HG02798 (cell line): ENCODE results near the gene LRATD1.
"Not testable (repeated sequence)": the region's sequence is repeated elsewhere in the genome, so short reads cannot be mapped to it uniquely, and the experiment has no call there.

Source experiments
- ATAC-seq: cut with Tn5 transposase; IDR thresholded peaks from one replicate; pipeline ENCODE4 v1.9.1; 2021; ENCODE audit warnings: mild to moderate bottlenecking; ENCODE audit not compliant: unreplicated experiment, poor library complexity

LRATD1 gene

GRCh38 chr2:14632133-14632936 is at the start of gene LRATD1:
TSS of gene LRATD1 (plus strand) at chr2:14632717. CDS start at chr2:14633980, 1,263 bp downstream.
- ATAC-seq: no peak

- ATAC-seq: no peak
Observed at GRCh38 chr2:14583059-14583458, 49.5 kb upstream of the LRATD1 start.

- ATAC-seq: no peak
Observed at GRCh38 chr2:14583802-14584201, 48.7 kb upstream of the LRATD1 start.

- ATAC-seq: no peak
Observed at GRCh38 chr2:14587119-14587518, 45.4 kb upstream of the LRATD1 start.

- no peak for ATAC-seq
Observed at GRCh38 chr2:14601156-14601770, 31.3 kb upstream of the LRATD1 start.

- ATAC-seq: no peak
Observed at GRCh38 chr2:14602309-14602708, 30.2 kb upstream of the LRATD1 start.

GRCh38 chr2:14603676-14604075 is 28.8 kb upstream of the LRATD1 start:
- no peak for ATAC-seq

- no peak for ATAC-seq
Observed at GRCh38 chr2:14608245-14608644, 24.3 kb upstream of the LRATD1 start.

- no peak for ATAC-seq
Observed at GRCh38 chr2:14614017-14614416, 18.5 kb upstream of the LRATD1 start.

GRCh38 chr2:14615121-14615520 is 17.4 kb upstream of the LRATD1 start:
- ATAC-seq: no peak

- ATAC-seq: no peak
Observed at GRCh38 chr2:14615760-14616159, 16.8 kb upstream of the LRATD1 start.

GRCh38 chr2:14616342-14616741 is 16.2 kb upstream of the LRATD1 start:
- no peak for ATAC-seq

GRCh38 chr2:14616950-14617349 is 15.6 kb upstream of the LRATD1 start:
- ATAC-seq: no peak

- ATAC-seq: no peak
Observed at GRCh38 chr2:14619441-14619840, 13.1 kb upstream of the LRATD1 start.

- no peak for ATAC-seq
Observed at GRCh38 chr2:14621114-14621513, 11.4 kb upstream of the LRATD1 start.

GRCh38 chr2:14621906-14622549 is 10.5 kb upstream of the LRATD1 start:
- ATAC-seq: no peak

GRCh38 chr2:14622550-14622939 is 10.0 kb upstream of the LRATD1 start:
- ATAC-seq: not testable (repeated sequence)

GRCh38 chr2:14623237-14623636 is 9.3 kb upstream of the LRATD1 start:
- ATAC-seq: no peak

GRCh38 chr2:14626873-14627272 is 5.6 kb upstream of the LRATD1 start:
- ATAC-seq: no peak

GRCh38 chr2:14628901-14629300 is 3.6 kb upstream of the LRATD1 start:
- no peak for ATAC-seq

- ATAC-seq: no peak
Observed at GRCh38 chr2:14631406-14632040, 994 bp upstream of the LRATD1 start.
